Glomerular endothelial cell (primary cell): ENCODE data around the gene CDH23. TPM values are rescaled to one million over a fixed set of nuclear protein-coding genes. Genes with fewer than 3 reads are reported as not detected.

ENCODE experiments used
- DNase-seq: peaks from one replicate; pipeline ENCODE4 v3.0.0-alpha.2; 2011; ENCODE audit warnings: low read depth, low spot score; ENCODE audit errors: extremely low read depth
- total RNA-seq: library from RNA; depleted of rRNA; stranded (reverse); fragments of >200 nt; gene quantifications from 2 replicates; pipeline ENCODE4 v1.2.3, GENCODE V29; 2015

The CDH23 gene
- total RNA-seq, 1 donor from 2014 or later: not detected

GRCh38 chr10:71761541-71762113, 364.9 kb downstream of the CDH23 start:
- no peak for DNase-seq

DNA sequence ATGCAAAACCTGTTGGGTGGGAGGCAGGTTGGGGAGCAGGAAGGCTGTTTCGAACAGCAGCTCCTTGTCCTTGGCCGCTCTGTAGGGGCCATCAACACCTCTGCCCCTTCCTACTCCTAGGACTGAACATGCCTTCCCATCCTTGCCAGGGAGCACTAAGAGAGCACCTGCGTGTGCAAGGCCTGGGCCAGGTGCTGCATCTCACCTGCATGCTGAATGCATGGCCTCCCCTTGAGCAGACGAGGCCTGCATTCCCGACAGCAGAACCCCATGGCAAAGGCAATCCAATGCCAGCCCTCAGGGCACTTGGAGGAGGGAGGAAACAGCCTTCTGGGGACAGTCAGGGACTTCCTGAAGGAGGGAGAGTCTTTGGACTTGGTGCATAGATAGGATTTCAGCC, 365.6 kb downstream of the CDH23 start:
- DNase-seq: no peak

- no peak for DNase-seq
Observed at GRCh38 chr10:71763352-71764127, 366.8 kb downstream of the CDH23 start.

- DNase-seq: no peak
Observed at GRCh38 chr10:71765176-71765904, 368.6 kb downstream of the CDH23 start.

DNA sequence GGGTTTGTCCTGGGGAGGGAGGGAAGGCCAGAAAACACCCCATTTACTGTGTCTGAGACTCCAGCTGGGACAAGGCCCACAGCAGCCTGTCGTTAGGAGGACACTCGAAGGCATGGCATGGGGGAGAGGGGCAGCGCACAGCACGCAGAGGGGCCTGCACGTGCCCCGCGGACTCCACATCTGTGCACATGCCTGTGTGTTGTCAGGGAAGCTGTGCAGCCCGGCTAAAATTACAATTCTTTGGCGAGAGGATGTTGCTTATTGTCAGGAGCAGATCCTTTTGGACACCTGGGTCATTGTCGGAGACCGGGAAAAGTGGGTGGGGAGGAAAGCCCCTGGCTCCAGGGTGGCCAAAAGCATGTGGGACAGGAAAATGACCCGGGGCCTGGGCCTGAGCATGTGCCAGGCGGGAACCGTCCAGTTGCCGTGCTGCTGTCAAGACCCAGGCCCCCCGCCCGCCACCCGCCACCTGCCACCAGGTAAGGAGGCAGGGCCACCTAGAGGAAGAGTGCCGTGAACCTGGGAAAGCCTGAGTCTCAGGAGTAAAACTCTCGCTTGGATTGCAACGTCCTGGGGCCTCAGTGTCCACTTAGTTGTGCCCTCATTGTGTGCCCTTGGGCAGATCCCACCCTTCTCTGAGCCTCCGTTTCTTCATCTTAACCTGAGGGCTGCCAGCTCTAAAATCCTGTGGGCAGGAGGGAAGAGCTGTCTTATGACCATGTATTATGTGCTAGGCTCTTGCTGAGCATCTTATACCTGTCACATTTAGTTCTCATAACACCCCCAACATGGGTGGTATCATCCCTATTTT, 369.4 kb downstream of the CDH23 start:
- DNase-seq: no peak

- no peak for DNase-seq
Observed at GRCh38 chr10:71766717-71767419, 370.1 kb downstream of the CDH23 start.

DNA sequence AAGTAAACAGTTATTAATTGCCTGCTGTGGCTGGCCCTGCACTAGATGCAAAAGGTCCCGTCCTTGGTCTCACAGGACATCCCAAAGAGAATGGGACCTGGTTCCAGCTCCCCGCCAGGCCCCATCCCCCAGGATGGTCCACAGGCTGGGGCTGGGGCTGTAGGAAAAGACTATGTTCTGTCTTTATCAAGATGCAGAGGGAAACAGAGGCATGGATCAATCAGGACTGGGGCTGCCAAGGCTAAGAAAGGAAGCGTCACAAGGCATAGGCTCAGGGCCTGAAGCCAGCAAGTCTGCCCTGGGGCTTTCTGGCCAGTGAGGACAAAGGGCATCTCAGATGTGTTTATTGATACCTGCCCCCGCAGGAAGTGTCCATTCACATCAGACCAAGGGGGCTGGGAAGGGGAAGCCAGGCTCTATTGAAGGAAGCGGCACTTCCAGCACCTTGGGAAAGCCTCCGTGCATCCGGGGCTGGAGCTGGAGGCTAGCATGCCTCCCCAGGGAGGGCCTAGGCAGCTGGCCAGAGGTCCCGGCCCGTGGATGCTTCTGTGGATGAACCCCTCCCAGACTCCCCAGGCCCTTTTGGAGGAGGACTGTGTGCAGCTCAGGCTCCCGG, 370.8 kb downstream of the CDH23 start:
- DNase-seq: no peak

DNA sequence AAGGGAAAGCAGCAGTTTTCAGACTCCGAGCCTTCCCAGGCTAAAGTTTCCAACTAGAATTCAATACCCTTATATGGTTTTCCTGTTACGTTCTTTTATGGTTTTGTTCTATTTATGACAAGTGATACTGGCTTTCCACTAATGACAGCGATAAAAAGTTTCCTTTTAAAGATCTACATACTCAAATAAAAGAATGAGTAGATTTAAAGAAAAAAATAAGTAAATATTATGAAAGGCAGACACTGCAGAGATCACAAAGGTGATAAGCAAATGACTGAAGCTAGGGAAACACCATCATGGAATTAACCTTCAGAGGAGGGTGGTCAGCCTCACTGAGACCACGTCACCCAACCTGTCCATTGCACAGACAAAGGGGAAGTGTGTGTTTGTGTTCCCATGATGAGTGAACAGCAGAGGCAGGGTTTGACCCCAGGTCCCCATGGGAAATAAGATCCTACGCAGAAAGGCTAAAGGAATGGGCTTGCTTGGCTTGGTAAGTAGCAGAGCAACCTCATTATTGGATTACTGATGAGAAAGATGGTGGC, 372.6 kb downstream of the CDH23 start:
- DNase-seq: peak; percentile 76

GRCh38 chr10:71770255-71770654, 373.5 kb downstream of the CDH23 start:
- no peak for DNase-seq

DNA sequence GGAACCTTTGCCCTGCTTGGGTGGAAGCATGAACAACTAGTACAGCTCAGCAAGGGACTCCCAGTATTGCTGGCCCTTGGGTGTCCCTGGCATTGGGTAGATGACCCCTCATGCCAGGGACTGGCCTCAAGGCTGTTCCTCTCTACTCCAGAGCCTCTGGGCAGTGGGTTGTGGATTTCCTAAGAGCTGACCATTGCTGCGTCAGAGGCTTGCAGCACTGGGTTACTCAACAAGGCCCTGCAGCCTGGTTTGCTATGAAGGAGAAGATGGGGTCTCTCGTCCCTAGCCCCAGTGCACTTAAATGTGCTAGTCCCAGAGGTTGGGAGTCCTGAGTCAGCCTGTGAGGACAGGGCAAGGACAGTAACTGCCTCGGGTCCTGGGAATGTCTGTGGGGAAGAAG, 374.1 kb downstream of the CDH23 start:
- DNase-seq: no peak

GRCh38 chr10:71771204-71771603, 374.5 kb downstream of the CDH23 start:
- DNase-seq: no peak

GRCh38 chr10:71771821-71772617, 375.3 kb downstream of the CDH23 start:
- DNase-seq: no peak

DNA sequence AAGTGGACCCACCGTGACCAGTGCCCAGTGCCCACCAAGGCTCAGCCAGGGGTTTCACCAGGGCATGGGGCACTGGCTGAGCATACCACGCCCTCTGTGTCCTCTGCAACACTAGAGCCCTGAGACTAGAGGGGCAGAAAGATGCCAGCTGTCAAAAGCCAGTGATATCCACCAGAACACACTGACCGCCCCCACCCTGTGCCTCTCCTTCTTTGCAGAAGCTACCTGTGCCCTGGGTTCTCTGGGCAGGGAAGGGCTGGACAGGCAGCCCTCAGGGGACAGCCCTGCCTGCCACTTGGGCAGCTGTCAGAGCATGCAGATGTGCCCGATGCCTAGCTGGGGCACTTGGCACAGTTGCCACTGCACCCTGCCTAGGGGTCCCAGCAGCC, 376.1 kb downstream of the CDH23 start:
- DNase-seq: no peak

DNA sequence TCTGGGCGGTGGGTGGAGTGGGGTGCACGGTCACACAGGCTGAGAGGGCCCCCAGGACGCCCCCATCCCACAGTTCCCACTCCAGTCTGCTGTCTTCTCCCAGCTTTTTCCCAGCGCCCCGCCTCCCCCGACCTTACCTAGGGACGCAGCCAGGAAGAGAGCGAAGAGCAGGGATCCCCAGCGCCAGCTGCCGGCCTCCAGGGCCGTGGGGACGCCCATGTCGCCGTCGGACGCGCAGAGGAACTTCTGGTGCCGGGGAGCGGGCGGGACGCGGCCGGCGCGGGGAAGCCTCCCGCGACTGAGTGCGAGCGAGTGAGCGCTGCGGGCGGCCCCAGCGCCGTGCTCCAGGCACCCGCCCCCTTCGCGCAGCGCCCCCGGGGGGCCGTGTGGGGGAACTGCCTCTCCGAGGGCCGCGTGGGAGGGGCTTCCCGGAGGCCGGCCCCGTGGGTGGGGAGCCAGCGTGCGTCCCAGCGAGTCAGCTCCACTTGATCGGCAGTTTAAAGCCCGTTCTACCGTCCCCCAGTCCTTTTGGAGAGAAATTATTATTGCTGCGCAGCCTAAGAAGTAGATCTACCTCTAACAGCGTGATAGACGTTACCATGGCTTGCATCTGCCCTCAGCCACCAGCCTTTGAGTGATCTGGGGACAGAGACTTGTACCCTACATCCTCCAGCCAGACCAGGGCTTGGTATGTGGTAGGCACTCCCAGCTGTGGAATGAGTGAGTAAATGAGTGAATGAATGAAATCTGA, 376.7 kb downstream of the CDH23 start, which contains the start of gene VSIR:
VSIR (minus strand) TSS at position 300 of the 751 bp plus-strand sequence; CDS start at position 219, 81 bp downstream.
- DNase-seq: no peak

DNA sequence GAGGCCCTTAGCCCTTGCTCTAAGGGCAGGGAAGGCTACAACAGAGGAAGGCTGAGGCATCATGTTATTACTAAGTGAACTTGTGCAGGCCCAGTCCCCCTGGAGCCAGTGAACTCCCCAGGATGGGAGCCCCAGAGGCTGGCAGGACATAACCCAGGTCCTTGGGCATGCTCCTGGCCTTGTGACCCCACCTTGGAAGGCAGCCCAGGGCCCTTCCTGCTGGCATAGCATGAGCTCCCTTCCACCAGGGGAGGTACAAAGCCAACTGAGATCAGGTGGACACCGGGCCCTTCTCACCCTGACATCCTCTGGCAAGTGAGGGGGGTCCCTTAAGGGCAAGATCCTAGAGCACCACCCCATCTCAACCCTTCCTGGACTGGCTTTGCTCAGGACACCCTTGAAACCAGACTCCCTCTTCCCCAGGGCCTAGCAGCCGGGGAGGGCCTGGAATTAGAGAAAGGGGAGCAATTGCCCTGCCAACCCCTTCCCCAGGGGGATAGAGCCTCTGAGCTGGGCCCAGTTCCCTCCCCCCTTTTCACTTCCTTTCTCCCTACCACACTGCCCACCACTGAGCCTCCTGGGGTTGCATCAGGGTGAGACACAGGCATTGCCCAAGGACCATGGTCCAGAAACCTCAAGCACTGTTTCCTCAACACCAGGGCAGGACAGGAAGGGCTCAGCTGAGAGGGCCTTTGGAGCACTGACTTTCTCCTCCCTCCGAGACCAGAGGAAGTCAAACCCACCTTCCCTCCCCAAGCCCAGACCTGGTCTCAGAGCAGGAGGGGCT, 378.4 kb downstream of the CDH23 start:
- DNase-seq: no peak

GRCh38 chr10:71776481-71776925, 379.8 kb downstream of the CDH23 start:
- no peak for DNase-seq
